H9 (cell line): ENCODE results near the gene VEGFA. TPM values are rescaled to one million over a fixed set of nuclear protein-coding genes. Genes with fewer than 3 reads are reported as not detected.

Experiments used
- DNase-seq: peaks from one replicate; pipeline ENCODE4 v3.0.0-alpha.2; 2017
- H2AFZ ChIP-seq: one replicate; pipeline ENCODE4 v1.6.1; 2013; ENCODE audit warnings: mild to moderate bottlenecking, low read length, control low read depth, moderate library complexity
- H2AK5ac ChIP-seq: 2 replicates; pipeline ENCODE4 v1.6.1; 2013; ENCODE audit warnings: low read length, control low read depth, mixed read lengths; ENCODE audit not compliant: insufficient read length
- H2BK120ac ChIP-seq: one replicate; pipeline ENCODE4 v1.6.1; 2013; ENCODE audit warnings: low read depth, mild to moderate bottlenecking, low read length, control low read depth, inconsistent platforms; ENCODE audit not compliant: poor library complexity, severe bottlenecking
- H2BK12ac ChIP-seq: 2 replicates; pipeline ENCODE4 v1.6.1; 2013; ENCODE audit warnings: low read length, control low read depth, mixed read lengths, low read depth; ENCODE audit not compliant: insufficient read length
- H2BK15ac ChIP-seq: 2 replicates; pipeline ENCODE4 v1.6.1; 2013; ENCODE audit warnings: low read depth, low read length, control low read depth
- H2BK20ac ChIP-seq: one replicate; pipeline ENCODE4 v1.6.1; 2013; ENCODE audit warnings: low read depth, mild to moderate bottlenecking, low read length, control low read depth, inconsistent platforms; ENCODE audit not compliant: poor library complexity, severe bottlenecking
- H2BK5ac ChIP-seq: 2 replicates; pipeline ENCODE4 v1.6.1; 2013; ENCODE audit warnings: low read length, control low read depth, mixed read lengths; ENCODE audit not compliant: insufficient read length
- H3K14ac ChIP-seq: 2 replicates; pipeline ENCODE4 v1.6.1; 2013; ENCODE audit warnings: low read length, control low read depth; ENCODE audit not compliant: insufficient read depth
- H3K18ac ChIP-seq: 2 replicates; pipeline ENCODE4 v1.6.1; 2013; ENCODE audit warnings: low read depth, mild to moderate bottlenecking, mixed read lengths, low read length, control low read depth; ENCODE audit not compliant: insufficient read length
- H3K23ac ChIP-seq: 2 replicates; pipeline ENCODE4 v1.6.1; 2013; ENCODE audit warnings: low read length, control low read depth, mixed read lengths, low read depth; ENCODE audit not compliant: insufficient read length
- H3K23me2 ChIP-seq: 2 replicates; pipeline ENCODE4 v1.6.1; 2013; ENCODE audit warnings: low read depth, mild to moderate bottlenecking, mixed read lengths, low read length, control low read depth; ENCODE audit not compliant: insufficient read length, poor library complexity, severe bottlenecking
- H3K27ac ChIP-seq: 2 replicates; pipeline ENCODE4 v1.5.1; 2013; ENCODE audit warnings: low read length, control low read depth, mixed read lengths, low read depth; ENCODE audit not compliant: insufficient read length
- H3K27me3 ChIP-seq: 2 replicates; pipeline ENCODE4 v1.6.1; 2013; ENCODE audit warnings: low read length, control low read depth, inconsistent platforms; ENCODE audit not compliant: insufficient read depth
- H3K4ac ChIP-seq: 2 replicates; pipeline ENCODE4 v1.6.1; 2013; ENCODE audit warnings: low read depth, mild to moderate bottlenecking, control low read depth, inconsistent platforms, low read length, moderate library complexity
- H3K4me1 ChIP-seq: 2 replicates; pipeline ENCODE4 v1.6.1; 2013; ENCODE audit warnings: low read length, control low read depth, inconsistent platforms; ENCODE audit not compliant: insufficient read depth
- H3K4me2 ChIP-seq: 2 replicates; pipeline ENCODE4 v1.6.1; 2013; ENCODE audit warnings: low read length, control low read depth, mixed read lengths; ENCODE audit not compliant: insufficient read length, insufficient read depth
- H3K56ac ChIP-seq: 2 replicates; pipeline ENCODE4 v1.6.1; 2013; ENCODE audit warnings: low read depth, mild to moderate bottlenecking, mixed read lengths, low read length, control low read depth; ENCODE audit not compliant: insufficient read length
- H3K79me1 ChIP-seq: 2 replicates; pipeline ENCODE4 v1.6.1; 2013; ENCODE audit warnings: low read depth, mild to moderate bottlenecking, moderate library complexity, low read length, control low read depth, inconsistent platforms; ENCODE audit not compliant: insufficient read depth, poor library complexity, severe bottlenecking
- H3K79me2 ChIP-seq: 2 replicates; pipeline ENCODE4 v1.6.1; 2013; ENCODE audit warnings: low read length, control low read depth, inconsistent platforms; ENCODE audit not compliant: insufficient read depth
- H3K9ac ChIP-seq: 2 replicates; pipeline ENCODE4 v1.6.1; 2013; ENCODE audit warnings: low read length, control low read depth, mixed read lengths; ENCODE audit not compliant: insufficient read length; ENCODE audit errors: extremely low read depth
- H3K9me3 ChIP-seq: one replicate; pipeline ENCODE4 v1.6.1; 2013; ENCODE audit warnings: low read depth, low read length, inconsistent platforms; ENCODE audit not compliant: control insufficient read depth
- H3T11ph ChIP-seq: one replicate; pipeline ENCODE4 v1.6.1; 2013; ENCODE audit warnings: mild to moderate bottlenecking, low read length, control low read depth, inconsistent platforms
- H4K20me1 ChIP-seq: one replicate; pipeline ENCODE4 v1.6.1; 2013; ENCODE audit not compliant: control insufficient read depth, insufficient read length, insufficient read depth
- H4K5ac ChIP-seq: 2 replicates; pipeline ENCODE4 v1.6.1; 2013; ENCODE audit warnings: low read depth, mild to moderate bottlenecking, mixed read lengths, low read length, control low read depth; ENCODE audit not compliant: insufficient read length
- H4K8ac ChIP-seq: replicated peaks from 2 replicates; pipeline ENCODE4 v1.6.1; 2013; ENCODE audit warnings: low read length, control low read depth, mixed read lengths, low read depth; ENCODE audit not compliant: insufficient read length
- H4K91ac ChIP-seq: 2 replicates; pipeline ENCODE4 v1.6.1; 2013; ENCODE audit warnings: low read depth, mild to moderate bottlenecking, moderate library complexity, mixed read lengths, low read length, control low read depth; ENCODE audit not compliant: insufficient read length
- H3K27ac Mint-ChIP-seq, 3 experiments: 2 replicates in 2 of 3; 3 replicates in 1 of 3; pipeline ENCODE4 v1.8.0; 2020 to 2021; ENCODE audit warnings: mixed read lengths in 3 of 3, mild to moderate bottlenecking in 1 of 3, moderate library complexity in 1 of 3
- H3K27me3 Mint-ChIP-seq: 2 replicates; pipeline ENCODE4 v1.8.0; 2021; ENCODE audit warnings: low read depth, mild to moderate bottlenecking, moderate library complexity, mixed read lengths
- H3K36me3 Mint-ChIP-seq, 3 experiments: 2 replicates in 2 of 3; 3 replicates in 1 of 3; pipeline ENCODE4 v1.8.0; 2020 to 2021; ENCODE audit warnings: low read depth in 3 of 3, mixed read lengths in 3 of 3; ENCODE audit not compliant: insufficient read depth in 1 of 3
- H3K4me1 Mint-ChIP-seq, 2 experiments: 2 replicates each; pipeline ENCODE4 v1.8.0; 2020; ENCODE audit warnings: mixed read lengths in 2 of 2
- H3K4me3 Mint-ChIP-seq, 2 experiments: 2 replicates in 1 of 2; 3 replicates in 1 of 2; pipeline ENCODE4 v1.8.0; 2020 to 2021; ENCODE audit warnings: mild to moderate bottlenecking in 2 of 2, mixed read lengths in 2 of 2, moderate library complexity in 1 of 2
- H3K9me3 Mint-ChIP-seq, 2 experiments: 2 replicates in 1 of 2; 3 replicates in 1 of 2; pipeline ENCODE4 v1.8.0; 2020; ENCODE audit warnings: mild to moderate bottlenecking in 2 of 2, mixed read lengths in 2 of 2, moderate library complexity in 1 of 2
- WGBS: extraction: QIAGEN DNeasy Blood & Tissue Kit; methylation state at CpG from one replicate; pipeline ENCODE4 v1.1.7; 2013; ENCODE audit warnings: missing lambda C conversion rate, low lambda C conversion rate, mixed read lengths; ENCODE audit not compliant: insufficient read length; ENCODE audit errors: extremely low coverage; 5-methylcytosine and 5-hydroxymethylcytosine counted together
- total RNA-seq: library from RNA; stranded (reverse); gene quantifications from 2 replicates; pipeline ENCODE4 v1.2.1, GENCODE V29; 2021
- TF ChIP-seq, protein P1 (sequence below): fragments of 200-600 bp; sonication (generic); conservative IDR thresholded peaks from 3 replicates; pipeline ENCODE4 v1.8.0; 2021; ENCODE audit warnings: antibody characterized with exemption, mild to moderate bottlenecking

The VEGFA gene
- total RNA-seq, 1 experiment from 2014 or later = 47.9 TPM

DNA sequence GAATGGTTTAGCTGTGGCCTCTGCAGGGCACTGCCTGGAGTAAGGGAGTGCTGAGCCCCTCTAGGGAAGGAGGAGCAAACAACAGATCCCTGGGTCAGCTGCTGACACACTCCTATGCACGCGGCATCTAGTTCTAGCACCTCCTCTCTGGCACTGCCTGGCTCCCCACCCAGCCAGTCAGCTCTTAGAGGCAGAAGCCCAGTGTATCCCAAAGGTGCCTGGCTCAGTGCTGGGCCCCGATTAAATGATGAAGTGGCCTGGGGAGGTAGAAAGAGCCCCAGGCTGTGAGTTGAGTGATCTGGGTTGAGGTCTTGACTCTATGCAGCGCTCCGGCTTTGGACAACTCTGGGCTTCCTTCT, 7.6 kb upstream of the VEGFA start:
- Histone ChIP-seq H3K27me3 (no peaks in the 10 kb centered on the region), H3K9me3 (no peaks in the 10 kb centered on the region), H4K5ac (no peak overlapping the region), H3K79me2 (no peaks in the 10 kb centered on the region), H4K8ac (no peak overlapping the region), H2AK5ac (no peak overlapping the region), H2AFZ (no peak overlapping the region), H2BK12ac (no peak overlapping the region), H2BK120ac (no peak overlapping the region), H2BK20ac (no peak overlapping the region), H3K4ac (no peak overlapping the region), H2BK5ac (no peak overlapping the region), H2BK15ac (no peak overlapping the region), H3K23me2 (no peaks in the 10 kb centered on the region), H3K79me1 (no peaks in the 10 kb centered on the region), H3K4me1 (peaks cover 8% of the 10 kb centered on the region; the same call in 1 of the 2 replicates), H4K91ac (no peak overlapping the region), H3K14ac (no peak overlapping the region), H3T11ph (no peak overlapping the region), H3K23ac (no peak overlapping the region), H3K56ac (no peak overlapping the region), H3K9ac (no peak overlapping the region), H4K20me1 (no peaks in the 10 kb centered on the region), H3K18ac (no peak overlapping the region), H3K27ac (no peak overlapping the region), H3K4me2 (no peak overlapping the region)
- Mint-ChIP-seq H3K4me1 (peaks cover 57 to 76% of the 10 kb centered on the region in 2 experiments), H3K4me3 (no peak overlapping the region), H3K36me3 (no peaks in the 10 kb centered on the region), H3K27me3 (peaks cover 14% of the 10 kb centered on the region), H3K27ac (no peak overlapping the region; a peak in 1 of 7 replicates), H3K9me3 (no peaks in the 10 kb centered on the region; a peak in 1 of 5 replicates)
- DNase-seq = no peak
- WGBS = no CpG with 5 or more reads among the region's 5 CpGs
- TF ChIP-seq, protein P1, sequence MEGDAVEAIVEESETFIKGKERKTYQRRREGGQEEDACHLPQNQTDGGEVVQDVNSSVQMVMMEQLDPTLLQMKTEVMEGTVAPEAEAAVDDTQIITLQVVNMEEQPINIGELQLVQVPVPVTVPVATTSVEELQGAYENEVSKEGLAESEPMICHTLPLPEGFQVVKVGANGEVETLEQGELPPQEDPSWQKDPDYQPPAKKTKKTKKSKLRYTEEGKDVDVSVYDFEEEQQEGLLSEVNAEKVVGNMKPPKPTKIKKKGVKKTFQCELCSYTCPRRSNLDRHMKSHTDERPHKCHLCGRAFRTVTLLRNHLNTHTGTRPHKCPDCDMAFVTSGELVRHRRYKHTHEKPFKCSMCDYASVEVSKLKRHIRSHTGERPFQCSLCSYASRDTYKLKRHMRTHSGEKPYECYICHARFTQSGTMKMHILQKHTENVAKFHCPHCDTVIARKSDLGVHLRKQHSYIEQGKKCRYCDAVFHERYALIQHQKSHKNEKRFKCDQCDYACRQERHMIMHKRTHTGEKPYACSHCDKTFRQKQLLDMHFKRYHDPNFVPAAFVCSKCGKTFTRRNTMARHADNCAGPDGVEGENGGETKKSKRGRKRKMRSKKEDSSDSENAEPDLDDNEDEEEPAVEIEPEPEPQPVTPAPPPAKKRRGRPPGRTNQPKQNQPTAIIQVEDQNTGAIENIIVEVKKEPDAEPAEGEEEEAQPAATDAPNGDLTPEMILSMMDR = no peak
